Activated naive CD8-positive, alpha-beta T cell (primary cell): ENCODE measurements around the gene WDR54.
"Not testable (repeated sequence)": the region's sequence is repeated elsewhere in the genome, so short reads cannot be mapped to it uniquely, and the experiment has no call there.

ENCODE experiments used
- H3K27ac Mint-ChIP-seq: one replicate; pipeline ENCODE4 v1.8.0; 2021; ENCODE audit warnings: mixed read lengths
- H3K27me3 Mint-ChIP-seq: one replicate; pipeline ENCODE4 v1.8.0; 2021; ENCODE audit warnings: mixed read lengths
- H3K36me3 Mint-ChIP-seq: one replicate; pipeline ENCODE4 v1.8.0; 2021; ENCODE audit warnings: mixed read lengths
- H3K4me1 Mint-ChIP-seq: one replicate; pipeline ENCODE4 v1.8.0; 2021; ENCODE audit warnings: low read depth, mixed read lengths
- H3K4me3 Mint-ChIP-seq: one replicate; pipeline ENCODE4 v1.8.0; 2021; ENCODE audit warnings: mild to moderate bottlenecking, mixed read lengths
- H3K9me3 Mint-ChIP-seq: one replicate; pipeline ENCODE4 v1.8.0; 2021; ENCODE audit warnings: low read depth, mixed read lengths

WDR54 gene

GRCh38 chr2:74417197-74417596, 4.3 kb upstream of the WDR54 start:
- no peak overlapping the region for H3K4me3 Mint-ChIP-seq
- H3K4me1 Mint-ChIP-seq: peaks cover 32% of the 10 kb centered on the region
- no peak overlapping the region for H3K27ac Mint-ChIP-seq
- no peaks in the 10 kb centered on the region for H3K27me3 Mint-ChIP-seq
- H3K36me3 Mint-ChIP-seq: no peaks in the 10 kb centered on the region
- H3K9me3 Mint-ChIP-seq: no peaks in the 10 kb centered on the region

- no peaks in the 10 kb centered on the region for H3K27me3 Mint-ChIP-seq
- no peaks in the 10 kb centered on the region for H3K9me3 Mint-ChIP-seq
- no peaks in the 10 kb centered on the region for H3K36me3 Mint-ChIP-seq
- H3K4me3 Mint-ChIP-seq: no peak overlapping the region
- peaks cover 34% of the 10 kb centered on the region for H3K4me1 Mint-ChIP-seq
- H3K27ac Mint-ChIP-seq: no peak overlapping the region
These were observed 3.8 kb upstream of the WDR54 start for GRCh38 chr2:74417763-74418162.

- no peak overlapping the region for H3K27ac Mint-ChIP-seq
- no peak overlapping the region for H3K4me3 Mint-ChIP-seq
- H3K9me3 Mint-ChIP-seq: no peaks in the 10 kb centered on the region
- H3K4me1 Mint-ChIP-seq: peaks cover 34% of the 10 kb centered on the region
- H3K27me3 Mint-ChIP-seq: no peaks in the 10 kb centered on the region
- H3K36me3 Mint-ChIP-seq: no peaks in the 10 kb centered on the region
These were observed 3.2 kb upstream of the WDR54 start for GRCh38 chr2:74418312-74418711.

- Mint-ChIP-seq H3K4me1 (peaks cover 28% of the 10 kb centered on the region), H3K27ac (no peak overlapping the region)
These were observed 2.2 kb upstream of the WDR54 start for GRCh38 chr2:74419345-74419744.

GRCh38 chr2:74420006-74420405, 1.5 kb upstream of the WDR54 start:
- H3K4me1 Mint-ChIP-seq: peaks cover 28% of the 10 kb centered on the region

More at GRCh38 chr2:74419345-74419744, 2.2 kb upstream of the WDR54 start:
- no peaks in the 10 kb centered on the region for H3K36me3 Mint-ChIP-seq
- no peak overlapping the region for H3K4me3 Mint-ChIP-seq
- no peaks in the 10 kb centered on the region for H3K9me3 Mint-ChIP-seq
- no peaks in the 10 kb centered on the region for H3K27me3 Mint-ChIP-seq

GRCh38 chr2:74420443-74421103, 957 bp upstream of the WDR54 start:
- Mint-ChIP-seq H3K4me1 (peaks cover 26% of the 10 kb centered on the region), H3K4me3 (peak overlapping the region; percentile 100), H3K27ac (peak overlapping the region; percentile 87)
- not testable (repeated sequence) for H3K27me3 Mint-ChIP-seq, H3K36me3 Mint-ChIP-seq, H3K9me3 Mint-ChIP-seq

More at GRCh38 chr2:74420006-74420405, 1.5 kb upstream of the WDR54 start:
- Mint-ChIP-seq H3K36me3 (no peaks in the 10 kb centered on the region), H3K27me3 (no peaks in the 10 kb centered on the region), H3K4me3 (peak overlapping the region; percentile 78), H3K9me3 (no peaks in the 10 kb centered on the region), H3K27ac (peak overlapping the region; percentile 73)

- no peaks in the 10 kb centered on the region for H3K36me3 Mint-ChIP-seq
- H3K27ac Mint-ChIP-seq: peak overlapping the region; percentile 37
These were observed 1.9 kb downstream of the WDR54 start for GRCh38 chr2:74423231-74424095.

GRCh38 chr2:74424139-74424992, 2.8 kb downstream of the WDR54 start:
- no peaks in the 10 kb centered on the region for H3K9me3 Mint-ChIP-seq
- no peak overlapping the region for H3K4me3 Mint-ChIP-seq
- no peak overlapping the region for H3K27ac Mint-ChIP-seq
- H3K36me3 Mint-ChIP-seq: no peaks in the 10 kb centered on the region
- H3K27me3 Mint-ChIP-seq: no peaks in the 10 kb centered on the region
- peaks cover 19% of the 10 kb centered on the region for H3K4me1 Mint-ChIP-seq

More at GRCh38 chr2:74423231-74424095, 1.9 kb downstream of the WDR54 start:
- Mint-ChIP-seq H3K4me3 (peak overlapping the region; percentile 100), H3K4me1 (peaks cover 19% of the 10 kb centered on the region), H3K9me3 (no peaks in the 10 kb centered on the region), H3K27me3 (no peaks in the 10 kb centered on the region)

GRCh38 chr2:74424995-74425406, 3.5 kb downstream of the WDR54 start:
- Mint-ChIP-seq H3K27me3 (no peaks in the 10 kb centered on the region), H3K27ac (no peak overlapping the region), H3K4me1 (peaks cover 16% of the 10 kb centered on the region), H3K9me3 (no peaks in the 10 kb centered on the region), H3K36me3 (no peaks in the 10 kb centered on the region), H3K4me3 (no peak overlapping the region)

- Mint-ChIP-seq H3K27ac (no peak overlapping the region), H3K9me3 (no peaks in the 10 kb centered on the region), H3K4me1 (peaks cover 11% of the 10 kb centered on the region), H3K4me3 (no peak overlapping the region), H3K36me3 (no peaks in the 10 kb centered on the region), H3K27me3 (no peaks in the 10 kb centered on the region)
These were observed 4.0 kb downstream of the WDR54 start for GRCh38 chr2:74425523-74425922.

GRCh38 chr2:74426181-74426758, 4.7 kb downstream of the WDR54 start:
- Mint-ChIP-seq H3K36me3 (no peaks in the 10 kb centered on the region), H3K4me1 (peaks cover 5% of the 10 kb centered on the region), H3K27me3 (no peaks in the 10 kb centered on the region), H3K9me3 (no peaks in the 10 kb centered on the region), H3K27ac (no peak overlapping the region), H3K4me3 (no peak overlapping the region)

- H3K27me3 Mint-ChIP-seq: no peaks in the 10 kb centered on the region
- no peak overlapping the region for H3K4me3 Mint-ChIP-seq
These were observed 6.0 kb downstream of the WDR54 start for GRCh38 chr2:74427551-74427950.

GRCh38 chr2:74428675-74429074, 7.1 kb downstream of the WDR54 start:
- no peaks in the 10 kb centered on the region for H3K4me1 Mint-ChIP-seq
- no peak overlapping the region for H3K27ac Mint-ChIP-seq
- H3K9me3 Mint-ChIP-seq: no peaks in the 10 kb centered on the region
- H3K36me3 Mint-ChIP-seq: no peaks in the 10 kb centered on the region
- H3K27me3 Mint-ChIP-seq: no peaks in the 10 kb centered on the region
- H3K4me3 Mint-ChIP-seq: no peak overlapping the region

More at GRCh38 chr2:74427551-74427950, 6.0 kb downstream of the WDR54 start:
- Mint-ChIP-seq H3K9me3 (no peaks in the 10 kb centered on the region), H3K36me3 (no peaks in the 10 kb centered on the region), H3K4me1 (peaks cover 4% of the 10 kb centered on the region), H3K27ac (no peak overlapping the region)
